HepG2 (cell line): ENCODE results near the gene AMOTL1.

ENCODE experiments used
- CTCF ChIP-seq: sonication (generic); formaldehyde crosslinking; IDR thresholded peaks from 2 replicates; pipeline ENCODE4 v1.5.0; 2020; ENCODE audit warnings: mild to moderate bottlenecking, missing genetic modification reagents, moderate library complexity
- PRMT3 ChIP-seq: sonication (generic); formaldehyde crosslinking; IDR thresholded peaks from 2 replicates; pipeline ENCODE4 v1.8.1; 2022; ENCODE audit warnings: low read depth, mild to moderate bottlenecking, moderate library complexity, missing genetic modification reagents, borderline replicate concordance
- RXRA ChIP-seq: sonication (generic); formaldehyde crosslinking; IDR thresholded peaks from 2 replicates; pipeline ENCODE4 v1.5.1; 2020; ENCODE audit warnings: missing genetic modification reagents

- TF ChIP-seq RXRA (CRISPR knock-in tag) (no peak), CTCF (no peak), PRMT3 (CRISPR knock-in tag) (no peak)
Measured at GRCh38 chr11:94876645-94877442, 108.7 kb downstream of the AMOTL1 start.
